Activated CD8-positive, alpha-beta T cell treated with anti-CD3 and anti-CD28 coated beads, Interleukin-2, amount 10 ng/mL, durations not matched to agents 7 days and 5 days (primary cell): ENCODE results near the gene PTMA. TPM values are rescaled to one million over a fixed set of nuclear protein-coding genes. Genes with fewer than 3 reads are reported as not detected.
A peak's percentile ranks its signal among the peaks of the same experiment; 100 is the strongest.
"Not testable (repeated sequence)": the region's sequence is repeated elsewhere in the genome, so short reads cannot be mapped to it uniquely, and the experiment has no call there.

Experiments
- ATAC-seq: fragments of 150-1000 bp; cut with Tn5 transposase; one replicate; pipeline ENCODE4 v1.10.0; 2021; ENCODE audit warnings: moderate library complexity
- CTCF ChIA-PET: fragments of 350-600 bp; sonication (Branson Sonifier 250); formaldehyde crosslinking; loops from one replicate; lab custom pipeline; 2021; ENCODE audit warnings: antibody characterized with exemption; lab: Charles Lee
- POLR2A ChIA-PET: fragments of 350-600 bp; sonication (Branson Sonifier 250); formaldehyde crosslinking; loops from one replicate; lab custom pipeline; 2021; ENCODE audit warnings: antibody characterized with exemption; lab: Charles Lee
- DNase-seq: peaks from one replicate; pipeline ENCODE4 v3.0.0-alpha.2; 2020
- H3K27ac Mint-ChIP-seq: one replicate; pipeline ENCODE4 v1.8.0; 2021; ENCODE audit warnings: mild to moderate bottlenecking, mixed read lengths
- H3K27me3 Mint-ChIP-seq: one replicate; pipeline ENCODE4 v1.8.0; 2021; ENCODE audit warnings: low read depth, mixed read lengths
- H3K36me3 Mint-ChIP-seq: one replicate; pipeline ENCODE4 v1.8.0; 2021; ENCODE audit warnings: low read depth, mixed read lengths
- H3K4me1 Mint-ChIP-seq: one replicate; pipeline ENCODE4 v1.8.0; 2021; ENCODE audit warnings: low read depth, mixed read lengths
- H3K4me3 Mint-ChIP-seq: one replicate; pipeline ENCODE4 v1.8.0; 2021; ENCODE audit warnings: mild to moderate bottlenecking, mixed read lengths
- H3K9me3 Mint-ChIP-seq: one replicate; pipeline ENCODE4 v1.8.0; 2022; ENCODE audit warnings: mixed read lengths; ENCODE audit not compliant: insufficient read depth
- total RNA-seq, 2 experiments: library from RNA; stranded (reverse); gene quantifications; one replicate each; pipeline ENCODE4 v1.2.3, GENCODE V29; 2021

Gene PTMA
- total RNA-seq, 2 experiments from 2014 or later = 1,769 to 1,842 TPM

- H3K4me3 Mint-ChIP-seq = no peak overlapping the region
- peaks cover 6% of the 10 kb centered on the region for H3K36me3 Mint-ChIP-seq
- DNase-seq (no peak), ATAC-seq (no peak)
- H3K4me1 Mint-ChIP-seq = peaks cover 1% of the 10 kb centered on the region
- H3K27me3 Mint-ChIP-seq = no peaks in the 10 kb centered on the region
- POLR2A ChIA-PET = no interaction called here
- H3K27ac Mint-ChIP-seq = no peak overlapping the region
- CTCF ChIA-PET = interaction anchor here (2.1 kb wide), 1 partner anchor 29 kb away, joined by 6 read pairs; no protein-coding TSS in a partner anchor
- H3K9me3 Mint-ChIP-seq = no peaks in the 10 kb centered on the region
Measured at GRCh38 chr2:231743376-231744116, 35.2 kb downstream of the PTMA start.

GRCh38 chr2:231745303-231746038 lies 37.1 kb downstream of the PTMA start:
- ChIA-PET POLR2A (no interaction called here), CTCF (interaction anchor here (1.6 kb wide), 1 partner anchor 31 kb away, joined by 10 read pairs; no protein-coding TSS in a partner anchor)
- Mint-ChIP-seq H3K36me3 (no peaks in the 10 kb centered on the region), H3K4me1 (peaks cover 8% of the 10 kb centered on the region), H3K4me3 (no peak overlapping the region), H3K9me3 (no peaks in the 10 kb centered on the region), H3K27me3 (no peaks in the 10 kb centered on the region), H3K27ac (no peak overlapping the region)
- no peak for ATAC-seq
- DNase-seq = no peak

GRCh38 chr2:231748153-231748896 lies 40.0 kb downstream of the PTMA start:
- POLR2A ChIA-PET, ATAC-seq, H3K27me3 Mint-ChIP-seq, H3K27ac Mint-ChIP-seq, DNase-seq, H3K4me1 Mint-ChIP-seq, H3K36me3 Mint-ChIP-seq, H3K4me3 Mint-ChIP-seq, H3K9me3 Mint-ChIP-seq: not testable (repeated sequence)
- CTCF ChIA-PET = interaction anchor here (1.4 kb wide), 1 partner anchor 100 kb away, joined by 3 read pairs; no protein-coding TSS in a partner anchor

GRCh38 chr2:231749016-231749415 lies 40.7 kb downstream of the PTMA start:
- H3K36me3 Mint-ChIP-seq, H3K4me1 Mint-ChIP-seq, H3K27ac Mint-ChIP-seq, H3K9me3 Mint-ChIP-seq, H3K27me3 Mint-ChIP-seq, POLR2A ChIA-PET, ATAC-seq, H3K4me3 Mint-ChIP-seq: not testable (repeated sequence)
- peak; percentile 21 for DNase-seq
- CTCF ChIA-PET = interaction anchor here (1.4 kb wide), 1 partner anchor 101 kb away, joined by 3 read pairs; no protein-coding TSS in a partner anchor

GRCh38 chr2:231751042-231751815 lies 42.9 kb downstream of the PTMA start:
- Mint-ChIP-seq H3K4me1 (peaks cover 8% of the 10 kb centered on the region), H3K9me3 (no peaks in the 10 kb centered on the region), H3K4me3 (no peak overlapping the region), H3K27me3 (no peaks in the 10 kb centered on the region), H3K27ac (no peak overlapping the region), H3K36me3 (no peaks in the 10 kb centered on the region)
- CTCF ChIA-PET = no interaction called here
- no peak for DNase-seq
- ATAC-seq = no peak
- POLR2A ChIA-PET = no interaction called here

- ATAC-seq (no peak), DNase-seq (no peak)
- Mint-ChIP-seq H3K27ac (no peak overlapping the region), H3K36me3 (no peaks in the 10 kb centered on the region), H3K4me3 (no peak overlapping the region), H3K27me3 (no peaks in the 10 kb centered on the region), H3K9me3 (no peaks in the 10 kb centered on the region), H3K4me1 (peaks cover 8% of the 10 kb centered on the region)
- ChIA-PET CTCF (interaction anchor here (0.6 kb wide), 1 partner anchor 151 kb away, joined by 4 read pairs; no protein-coding TSS in a partner anchor), POLR2A (no interaction called here)
Measured at GRCh38 chr2:231752061-231752460, 43.7 kb downstream of the PTMA start.

- Mint-ChIP-seq H3K27me3 (no peaks in the 10 kb centered on the region), H3K4me3 (no peak overlapping the region), H3K36me3 (no peaks in the 10 kb centered on the region), H3K9me3 (no peaks in the 10 kb centered on the region), H3K27ac (no peak overlapping the region), H3K4me1 (peaks cover 24% of the 10 kb centered on the region)
- CTCF ChIA-PET = interaction anchor here (0.9 to 2.8 kb wide), 4 partner anchors 26 to 160 kb away, joined by 3 to 10 read pairs (median 6); no protein-coding TSS in a partner anchor
- no peak for DNase-seq
- POLR2A ChIA-PET = no interaction called here
- ATAC-seq = no peak
Measured at GRCh38 chr2:231761735-231762134, 53.4 kb downstream of the PTMA start.

Other genes with a start within 250 kb of the PTMA start
- 100 to 1,000 TPM; 665 to 686 TPM for gene NCL, start 244.0 kb upstream of the PTMA start, total RNA-seq
- gene NMUR1, start 178.1 kb upstream of the PTMA start, total RNA-seq = under 1 TPM; 0.95 to 0.99 TPM
- not detected for gene TEX44, start 115.7 kb upstream of the PTMA start, total RNA-seq
- gene PDE6D, start 72.8 kb downstream of the PTMA start, total RNA-seq = 10 to 100 TPM; 31.9 to 35.1 TPM
- gene COPS7B, start 77.9 kb downstream of the PTMA start, total RNA-seq = 10 to 100 TPM; 47.5 to 47.7 TPM
- 1 to 10 TPM; 1.4 to 1.8 TPM for gene NPPC, start 217.9 kb downstream of the PTMA start, total RNA-seq